Caco-2 (cell line): ENCODE data around the gene KATNB1. TPM values are rescaled to one million over a fixed set of nuclear protein-coding genes. Genes with fewer than 3 reads are reported as not detected.

ENCODE experiments used
- Bru-seq: library from RNA; stranded (reverse); fragments of 400-500 nt; gene quantifications from one replicate; lab custom pipeline; 2021; lab: Mats Ljungman, UMichigan
- BruChase-seq, 2 experiments: library from RNA; stranded (reverse); fragments of 400-500 nt; gene quantifications; one replicate each; lab custom pipeline; 2021; lab: Mats Ljungman, UMichigan
- BruUV-seq: library from RNA; stranded (reverse); fragments of 400-500 nt; replicated peaks from 2 replicates; lab custom pipeline; 2021; lab: Mats Ljungman, UMichigan
- CTCF ChIA-PET: fragments of 300-600 bp; sonication (Branson Sonifier 250); formaldehyde crosslinking; loops from one replicate; lab custom pipeline; 2022; ENCODE audit warnings: antibody characterized with exemption; lab: Charles Lee
- POLR2A ChIA-PET: fragments of 300-600 bp; sonication (Branson Sonifier 250); formaldehyde crosslinking; loops from one replicate; lab custom pipeline; 2022; ENCODE audit warnings: antibody characterized with exemption; lab: Charles Lee
- DNase-seq, 2 experiments: peaks; one replicate each; pipeline versions ENCODE4 v3.0.0 to v3.0.0-alpha.2; 2020 to 2022
- H3K27me3 ChIP-seq: replicated peaks from 2 replicates; pipeline ENCODE4 v1.6.0; 2011; ENCODE audit warnings: low read length; ENCODE audit not compliant: control insufficient read depth, insufficient read depth
- H3K36me3 ChIP-seq: 2 replicates; pipeline ENCODE4 v1.5.1; 2011; ENCODE audit warnings: low read length; ENCODE audit not compliant: control insufficient read depth, insufficient read depth
- H3K4me1 ChIP-seq: fragments of 250-450 bp; sonication (Bioruptor Pico); 2 replicates; pipeline ENCODE4 v1.5.1; 2020; ENCODE audit warnings: mild to moderate bottlenecking
- H3K4me3 ChIP-seq: 2 replicates; pipeline ENCODE4 v1.5.1; 2011; ENCODE audit warnings: low read depth, mild to moderate bottlenecking, control low read depth, low read length
- H3K9me3 ChIP-seq: fragments of 250-450 bp; sonication (Bioruptor Pico); 2 replicates; pipeline ENCODE4 v1.5.1; 2020; ENCODE audit warnings: mild to moderate bottlenecking, moderate library complexity
- H3K27ac Mint-ChIP-seq: one replicate; pipeline ENCODE4 v1.8.0; 2022; ENCODE audit warnings: mixed read lengths; ENCODE audit not compliant: unreplicated experiment
- H3K27me3 Mint-ChIP-seq: one replicate; pipeline ENCODE4 v1.8.0; 2022; ENCODE audit warnings: mixed read lengths; ENCODE audit not compliant: insufficient read depth, unreplicated experiment
- H3K36me3 Mint-ChIP-seq: one replicate; pipeline ENCODE4 v1.8.0; 2022; ENCODE audit warnings: mild to moderate bottlenecking, mixed read lengths; ENCODE audit not compliant: insufficient read depth, unreplicated experiment
- H3K4me1 Mint-ChIP-seq: one replicate; pipeline ENCODE4 v1.8.0; 2022; ENCODE audit warnings: low read depth, mixed read lengths; ENCODE audit not compliant: unreplicated experiment
- H3K4me3 Mint-ChIP-seq: one replicate; pipeline ENCODE4 v1.8.0; 2022; ENCODE audit warnings: mild to moderate bottlenecking, moderate library complexity, mixed read lengths; ENCODE audit not compliant: unreplicated experiment
- H3K9me3 Mint-ChIP-seq: one replicate; pipeline ENCODE4 v1.8.0; 2022; ENCODE audit warnings: mixed read lengths; ENCODE audit not compliant: unreplicated experiment
- CTCF ChIP-seq, 2 experiments: fragments of 200-600 bp in 1 of 2; IDR thresholded peaks; 1 replicate in 1 of 2; 2 replicates in 1 of 2; pipeline versions ENCODE4 v1.5.1 to v1.8.0; 2011 to 2022; ENCODE audit warnings: antibody characterized with exemption in 1 of 2, control low read depth in 1 of 2, inconsistent platforms in 1 of 2, low read depth in 1 of 2, low read length in 1 of 2, mild to moderate bottlenecking in 1 of 2, moderate library complexity in 1 of 2; ENCODE audit not compliant: insufficient read depth in 1 of 2, severe bottlenecking in 1 of 2, unreplicated experiment in 1 of 2
- intact Hi-C: fragments of 100-400 bp; cut with micrococcal nuclease; formaldehyde crosslinking; loops from one replicate; pipeline ENCODE4 v1.10.0; 2022; ENCODE audit not compliant: unreplicated experiment
- long read RNA-seq: library from polyadenylated mRNA; stranded (forward); transcript quantifications from one replicate; pipeline ENCODE4 v2.0.0, GENCODE V29; 2022
- total RNA-seq: library from RNA; stranded (reverse); gene quantifications from 2 replicates; pipeline ENCODE4 v1.2.3, GENCODE V29; 2022

KATNB1 gene
- total RNA-seq (31.8 and 32.4 TPM in 2 replicates), Bru-seq, nascent RNA (percentile 50 among the genes with signal in this experiment), BruChase-seq, experiment 1, labeled RNA remaining after a 2-hour chase (percentile 51 among the genes with signal in this experiment), BruChase-seq, experiment 2, labeled RNA remaining after a 6-hour chase (percentile 56 among the genes with signal in this experiment)
- long read RNA-seq, transcript KATNB1-201 (20 exons, 2,664 nt) = major isoform, 37 of 73 reads
- long read RNA-seq, partial matches to known transcripts = 9 of 73 reads
- long read RNA-seq, other reads (novel, unspliced or antisense) = 27 of 73 reads

GRCh38 chr16:57735755-57736418 lies at the start of gene KATNB1:
KATNB1 (plus strand) TSS chr16:57735770; CDS start chr16:57737244, 1,474 bp downstream.
- Histone ChIP-seq H3K27me3 (no peaks in the 10 kb centered on the region), H3K4me1 (peaks cover 11% of the 10 kb centered on the region), H3K4me3 (peak within 1 kb of the TSS; percentile 82), H3K9me3 (0 out of 2 replicates have a peak, but pooled peaks cover 4% of the 10 kb centered on the region), H3K36me3 (no peaks in the 10 kb centered on the region)
- intact Hi-C loops = loop anchor here (1.0 to 5.0 kb wide), 7 partner anchors 21 to 159 kb away; partner anchors contain the start of gene ADGRG3
- Mint-ChIP-seq H3K4me3 (peak within 1 kb of the TSS; percentile 86), H3K27me3 (no peaks in the 10 kb centered on the region), H3K36me3 (peaks cover 26% of the 10 kb centered on the region), H3K4me1 (peaks cover 13% of the 10 kb centered on the region), H3K9me3 (no peaks in the 10 kb centered on the region), H3K27ac (peak within 1 kb of the TSS; percentile 87)
- DNase-seq = peak in 1 of 2 experiments; percentile 46
- no TSS peak for BruUV-seq
- ChIA-PET POLR2A (interaction anchor here (0.6 to 3.0 kb wide), 20 partner anchors 13 to 393 kb away, joined by 3 to 18 read pairs (median 4); partner anchors contain the start of genes CFAP20, CIAPIN1, COQ9 and DRC7), CTCF (interaction anchor here (0.5 to 3.1 kb wide), 29 partner anchors 12 to 289 kb away, joined by 3 to 26 read pairs (median 4); partner anchors contain the start of genes DRC7 and POLR2C)
- TF ChIP-seq CTCF (IDR thresholded peaks at IDR 0.05; ENCODE audit: insufficient read depth in 1 of 2, low read depth in 1 of 2, low read length in 1 of 2, severe bottlenecking in 1 of 2, unreplicated experiment in 1 of 2) = no peak

GRCh38 chr16:57686577-57686976 lies 49.0 kb upstream of the KATNB1 start:
- Histone ChIP-seq H3K27me3 (no peaks in the 10 kb centered on the region), H3K36me3 (no peaks in the 10 kb centered on the region), H3K4me1 (no peaks in the 10 kb centered on the region; the same call in 1 of the 2 replicates), H3K4me3 (no peak overlapping the region), H3K9me3 (no peaks in the 10 kb centered on the region; the same call in 1 of the 2 replicates)
- Mint-ChIP-seq H3K27ac (no peak overlapping the region), H3K36me3 (no peaks in the 10 kb centered on the region), H3K4me3 (no peak overlapping the region), H3K27me3 (no peaks in the 10 kb centered on the region), H3K4me1 (peaks cover 12% of the 10 kb centered on the region), H3K9me3 (no peaks in the 10 kb centered on the region)
- no TSS peak for BruUV-seq
- no peak for TF ChIP-seq CTCF (IDR thresholded peaks at IDR 0.05; ENCODE audit: insufficient read depth in 1 of 2, low read depth in 1 of 2, low read length in 1 of 2, severe bottlenecking in 1 of 2, unreplicated experiment in 1 of 2)
- intact Hi-C loops = no loop called here
- no peak for DNase-seq
- ChIA-PET CTCF (no interaction called here), POLR2A (no interaction called here)

GRCh38 chr16:57687363-57687929 lies 48.1 kb upstream of the KATNB1 start:
- no TSS peak for BruUV-seq
- Mint-ChIP-seq H3K27ac (no peak overlapping the region), H3K4me1 (peaks cover 12% of the 10 kb centered on the region), H3K9me3 (no peaks in the 10 kb centered on the region), H3K4me3 (no peak overlapping the region), H3K27me3 (no peaks in the 10 kb centered on the region), H3K36me3 (no peaks in the 10 kb centered on the region)
- ChIA-PET POLR2A (no interaction called here), CTCF (no interaction called here)
- H3K4me3 ChIP-seq = no peak overlapping the region
- no peak for TF ChIP-seq CTCF (IDR thresholded peaks at IDR 0.05; ENCODE audit: insufficient read depth in 1 of 2, low read depth in 1 of 2, low read length in 1 of 2, severe bottlenecking in 1 of 2, unreplicated experiment in 1 of 2)
- no peaks in the 10 kb centered on the region; the same call in 1 of the 2 replicates for H3K9me3 ChIP-seq
- H3K36me3 ChIP-seq = no peaks in the 10 kb centered on the region
- intact Hi-C loops = no loop called here
- no peaks in the 10 kb centered on the region for H3K27me3 ChIP-seq
- no peaks in the 10 kb centered on the region; the same call in 1 of the 2 replicates for H3K4me1 ChIP-seq
- no peak for DNase-seq
